ENCODE results near the gene SH3TC2. TPM values are rescaled to one million over a fixed set of nuclear protein-coding genes. Genes with fewer than 3 reads are reported as not detected.

The SH3TC2 gene
- total and polyA plus RNA-seq, 2 donors (not counting 1 experiment from before 2014, with no cell fraction given) = not detected

DNA sequence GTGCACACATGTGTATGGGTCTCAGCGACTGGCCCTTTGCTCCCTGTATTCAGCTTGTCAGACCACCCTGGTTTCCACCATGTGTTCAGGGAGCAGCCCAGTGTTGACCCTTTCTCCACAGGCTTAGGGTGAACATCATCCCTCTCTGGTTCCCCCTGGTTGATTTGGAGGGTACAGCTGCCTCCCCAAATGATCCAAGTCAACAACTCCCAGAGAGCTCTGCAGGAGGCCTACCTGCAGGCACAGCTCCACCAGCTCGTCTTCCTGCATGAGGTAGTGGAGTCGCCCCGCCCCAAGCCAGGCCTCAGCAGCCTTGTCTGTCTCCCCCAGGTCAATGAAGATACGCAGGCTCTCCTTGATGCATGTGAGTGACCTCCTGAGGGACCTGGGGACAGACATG, 50.5 kb downstream of the SH3TC2 start:
- peaks cover 2% of the 10 kb centered on the region for H3K27me3 Mint-ChIP-seq
- Histone ChIP-seq H3K4me2 (replicated peaks; ENCODE audit: low read depth, low read length, poor library complexity, severe bottlenecking) (no peak overlapping the region), H2AFZ (ENCODE audit: insufficient read depth, low read depth, low read length, poor library complexity, severe bottlenecking) (no peak overlapping the region), H3K9ac (ENCODE audit: low read length) (no peak overlapping the region), H3K4me1 (ENCODE audit: control insufficient read depth in 2 of 2, insufficient read depth in 2 of 2, low read length in 2 of 2) (no peaks in the 10 kb centered on the region), H3K9me3 (ENCODE audit: control extremely low read depth in 1 of 3, control insufficient read depth in 2 of 3, insufficient read depth in 1 of 3, low read length in 2 of 3) (no peaks in the 10 kb centered on the region), H3K27me3 (replicated peaks in 1 of 4; ENCODE audit: control extremely low read depth in 1 of 4, control insufficient read depth in 3 of 4, insufficient read depth in 4 of 4, low read length in 3 of 4) (no peaks in the 10 kb centered on the region), H3K27ac (ENCODE audit: low read length in 2 of 2) (no peak overlapping the region), H3K4me3 (ENCODE audit: control extremely low read depth in 1 of 5, extremely low read depth in 1 of 5, insufficient read depth in 1 of 5, low read depth in 2 of 5, low read length in 4 of 5) (no peak overlapping the region), H3K36me3 (replicated peaks in 1 of 2; ENCODE audit: control extremely low read depth in 1 of 2, control insufficient read depth in 1 of 2, extremely low read depth in 1 of 2, insufficient read depth in 2 of 2, low read length in 1 of 2) (no peaks in the 10 kb centered on the region), H3K79me2 (ENCODE audit: control insufficient read depth, insufficient read depth, low read length) (no peaks in the 10 kb centered on the region), H4K20me1 (ENCODE audit: control insufficient read depth, insufficient read depth, low read length, poor library complexity, severe bottlenecking) (no peaks in the 10 kb centered on the region)
- no peaks in the 10 kb centered on the region for H3K4me1 Mint-ChIP-seq
- DNase-seq (no peak), ATAC-seq (ENCODE audit: low read depth) (no peak)
- WGBS (ENCODE audit: insufficient coverage) = 83% methylated on average over 2 of the region's 5 CpGs
- TF ChIP-seq CTCF (IDR thresholded peaks at IDR 0.05) = no peak
- no peak for TF ChIP-seq EZH2 (IDR thresholded peaks at IDR 0.05; ENCODE audit: borderline replicate concordance, insufficient read depth, low read depth, low read length, poor library complexity, severe bottlenecking)
- H3K4me3 Mint-ChIP-seq = no peak overlapping the region
- no peaks in the 10 kb centered on the region for H3K9me3 Mint-ChIP-seq (ENCODE audit: insufficient read depth)
- H3K27ac Mint-ChIP-seq = no peak overlapping the region
- ChIA-PET CTCF (interaction anchor here (1.0 to 1.4 kb wide), 3 partner anchors 271 to 282 kb away, joined by 3 to 7 read pairs (median 4); no protein-coding TSS in a partner anchor), POLR2A (no interaction called here)
- intact Hi-C loops (cut with micrococcal nuclease) = no loop called here

DNA sequence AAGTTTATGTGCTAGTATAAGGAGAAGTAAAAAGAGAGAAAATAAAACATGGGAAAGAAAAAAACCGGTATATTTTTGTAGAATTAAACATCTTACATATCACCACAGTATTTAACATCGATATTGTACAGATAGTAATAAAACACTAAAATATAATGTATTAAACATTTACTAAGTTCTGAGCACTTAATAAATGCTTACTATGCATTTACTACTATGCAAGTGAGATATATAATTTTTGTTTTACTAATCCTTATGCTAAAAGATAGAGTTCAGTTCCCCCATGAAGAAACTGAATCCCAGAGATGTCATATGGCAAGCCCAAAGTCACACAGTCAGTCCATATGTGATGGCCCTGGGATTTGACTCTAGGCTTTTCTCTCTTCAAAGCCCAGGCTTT, 51.1 kb downstream of the SH3TC2 start:
- H4K20me1 ChIP-seq (ENCODE audit: control insufficient read depth, insufficient read depth, low read length, poor library complexity, severe bottlenecking) = no peaks in the 10 kb centered on the region
- POLR2A ChIA-PET = no interaction called here
- H3K27ac ChIP-seq (ENCODE audit: low read length in 2 of 2) = no peak overlapping the region
- Mint-ChIP-seq H3K4me1 (no peaks in the 10 kb centered on the region), H3K27ac (no peak overlapping the region), H3K9me3 (ENCODE audit: insufficient read depth) (no peaks in the 10 kb centered on the region), H3K27me3 (peaks cover 2% of the 10 kb centered on the region), H3K4me3 (no peak overlapping the region)
- no peak overlapping the region for H2AFZ ChIP-seq (ENCODE audit: insufficient read depth, low read depth, low read length, poor library complexity, severe bottlenecking)
- TF ChIP-seq CTCF (IDR thresholded peaks at IDR 0.05) (no peak), EZH2 (IDR thresholded peaks at IDR 0.05; ENCODE audit: borderline replicate concordance, insufficient read depth, low read depth, low read length, poor library complexity, severe bottlenecking) (no peak)
- no CpG with 5 or more reads among the region's 2 CpGs for WGBS (ENCODE audit: insufficient coverage)
- H3K36me3 ChIP-seq (replicated peaks in 1 of 2; ENCODE audit: control extremely low read depth in 1 of 2, control insufficient read depth in 1 of 2, extremely low read depth in 1 of 2, insufficient read depth in 2 of 2, low read length in 1 of 2) = no peaks in the 10 kb centered on the region
- no peak overlapping the region for H3K4me2 ChIP-seq (replicated peaks; ENCODE audit: low read depth, low read length, poor library complexity, severe bottlenecking)
- ATAC-seq (ENCODE audit: low read depth) (no peak), DNase-seq (no peak)
- H3K9me3 ChIP-seq (ENCODE audit: control extremely low read depth in 1 of 3, control insufficient read depth in 2 of 3, insufficient read depth in 1 of 3, low read length in 2 of 3) = no peaks in the 10 kb centered on the region
- no peaks in the 10 kb centered on the region for H3K79me2 ChIP-seq (ENCODE audit: control insufficient read depth, insufficient read depth, low read length)
- no peaks in the 10 kb centered on the region for H3K27me3 ChIP-seq (replicated peaks in 1 of 4; ENCODE audit: control extremely low read depth in 1 of 4, control insufficient read depth in 3 of 4, insufficient read depth in 4 of 4, low read length in 3 of 4)
- H3K4me1 ChIP-seq (ENCODE audit: control insufficient read depth in 2 of 2, insufficient read depth in 2 of 2, low read length in 2 of 2) = no peaks in the 10 kb centered on the region
- no peak overlapping the region for H3K9ac ChIP-seq (ENCODE audit: low read length)
- CTCF ChIA-PET = interaction anchor here (1.0 to 1.4 kb wide), 3 partner anchors 271 to 281 kb away, joined by 3 to 7 read pairs (median 4); no protein-coding TSS in a partner anchor
- H3K4me3 ChIP-seq (ENCODE audit: control extremely low read depth in 1 of 5, extremely low read depth in 1 of 5, insufficient read depth in 1 of 5, low read depth in 2 of 5, low read length in 4 of 5) = no peak overlapping the region
- intact Hi-C loops (cut with micrococcal nuclease) = no loop called here

Measured in B cell (primary cell).